ENCODE data around the gene CELF4.

Gene CELF4

DNA sequence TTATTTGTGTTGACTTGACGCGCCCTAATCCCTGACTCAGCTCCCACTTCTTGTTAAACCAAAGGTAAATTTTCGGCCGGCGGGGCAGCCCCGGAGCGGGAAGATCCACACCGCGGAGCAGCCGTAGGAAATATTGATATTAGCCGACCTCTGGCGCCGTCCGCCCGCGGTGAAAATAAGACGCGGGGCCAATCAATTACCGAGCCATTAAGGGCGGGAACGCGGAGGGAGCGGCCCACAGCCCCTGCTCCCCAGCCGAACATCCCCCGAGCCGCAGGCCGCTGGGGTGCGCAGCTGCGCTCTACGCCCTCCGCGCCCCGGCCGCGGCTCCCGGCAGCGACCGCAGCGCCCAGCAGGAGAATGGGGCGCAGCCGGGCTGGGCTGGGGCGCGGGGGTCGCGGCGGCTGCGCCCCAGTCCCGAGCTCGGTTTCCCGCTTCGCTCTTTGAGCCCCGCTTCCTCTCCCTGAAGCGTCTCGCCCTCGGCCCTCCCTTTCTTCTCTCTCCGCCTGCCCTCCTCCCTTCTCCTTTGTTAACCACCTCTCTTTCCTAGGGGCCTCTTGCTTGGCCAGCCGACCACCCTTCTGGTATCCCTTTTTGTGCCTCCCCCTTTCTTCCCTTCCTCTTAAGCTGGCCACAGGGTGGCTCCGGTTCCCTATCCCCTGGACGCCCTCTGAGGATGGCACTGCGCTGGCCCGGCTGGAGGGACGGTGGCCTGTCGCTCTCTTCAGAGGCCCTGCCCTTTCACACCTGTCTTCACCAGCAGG is 40.9 kb downstream of the CELF4 start:
- DNase-seq (ENCODE audit: low read depth in 2 of 2): no peak

DNA sequence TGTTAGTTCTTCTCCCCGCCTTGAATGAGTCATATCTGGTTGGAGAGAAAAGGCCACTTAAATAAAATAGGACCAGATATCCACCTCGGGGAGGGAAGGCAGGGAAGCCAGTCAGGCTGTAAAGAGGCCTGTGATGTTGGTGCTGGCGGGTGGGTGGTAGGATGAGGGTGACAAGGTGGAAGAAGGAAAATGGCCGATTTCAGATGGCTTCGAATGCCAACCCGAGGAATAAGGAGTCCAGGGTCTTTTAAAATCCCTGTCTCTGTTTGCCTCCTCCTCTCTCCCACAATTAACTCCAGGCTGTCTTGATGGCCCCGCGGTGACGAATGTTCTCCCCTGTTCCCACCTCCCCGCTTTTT is 41.5 kb downstream of the CELF4 start:
- DNase-seq (ENCODE audit: low read depth in 2 of 2): no peak

DNA sequence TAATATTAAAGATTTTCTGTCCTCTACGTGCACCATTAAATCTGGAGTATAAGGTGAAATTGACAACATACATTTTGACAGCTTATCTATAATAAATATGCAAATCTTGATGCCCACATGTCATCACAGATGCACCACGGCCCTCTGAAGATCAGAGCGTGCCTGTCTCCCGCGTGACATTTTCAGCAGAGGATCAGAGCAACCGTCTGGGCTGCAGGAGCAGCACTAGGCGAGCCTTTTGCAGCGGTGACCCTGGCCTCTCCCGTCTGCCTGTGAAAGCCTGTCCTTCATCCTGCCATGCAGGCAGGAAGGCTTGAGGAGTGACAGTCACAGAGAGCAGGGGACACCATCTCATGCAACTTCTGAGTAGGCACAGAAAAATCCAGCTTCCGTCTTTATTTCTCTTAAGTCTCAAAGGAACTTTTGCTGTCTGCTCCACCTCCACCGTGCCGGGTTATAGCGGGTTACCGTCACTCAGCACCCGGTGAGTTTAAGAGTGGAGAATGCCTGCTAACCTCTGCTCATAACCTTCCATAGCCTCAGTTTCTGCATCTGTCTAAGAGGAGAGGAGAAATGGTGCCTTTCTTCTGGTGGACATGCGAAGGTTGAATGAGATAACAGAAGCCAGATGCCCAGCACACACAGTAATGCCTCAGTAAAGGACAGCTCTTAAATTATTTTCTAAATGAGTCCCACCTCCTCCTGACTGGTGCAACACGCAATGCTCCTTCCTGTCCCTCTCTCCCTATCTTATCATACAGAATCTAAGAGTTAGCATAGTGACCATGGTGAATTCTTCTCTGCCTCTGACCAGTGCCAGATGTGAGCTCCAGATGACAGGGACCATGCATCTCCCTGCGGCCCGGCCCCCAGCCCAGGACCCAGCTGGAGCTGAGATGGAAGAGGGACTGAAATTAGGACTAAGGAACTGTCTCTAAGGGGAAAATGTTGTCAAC is 43.8 kb downstream of the CELF4 start:
- DNase-seq (ENCODE audit: low read depth in 2 of 2): no peak

DNA sequence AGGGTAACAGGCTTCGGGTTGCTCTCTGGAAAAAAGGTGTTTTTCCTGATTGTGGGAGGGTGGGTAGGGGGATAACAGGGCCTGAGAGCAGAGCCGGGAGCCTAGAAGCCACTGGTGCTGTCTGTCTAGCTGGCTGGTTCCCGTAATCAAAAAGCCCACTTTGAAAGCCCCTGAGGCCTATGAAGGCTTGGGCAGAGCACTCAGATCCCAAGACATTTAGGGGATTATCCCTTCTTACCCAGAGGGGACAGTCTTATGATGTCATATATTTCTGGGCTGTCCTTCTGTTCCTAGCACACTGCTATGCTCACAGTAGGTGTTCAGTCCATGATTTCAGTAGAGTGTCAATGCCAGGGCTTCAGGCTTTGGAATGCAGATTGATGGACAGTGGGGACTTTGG is 45.1 kb downstream of the CELF4 start:
- DNase-seq (ENCODE audit: low read depth in 2 of 2): no peak

DNA sequence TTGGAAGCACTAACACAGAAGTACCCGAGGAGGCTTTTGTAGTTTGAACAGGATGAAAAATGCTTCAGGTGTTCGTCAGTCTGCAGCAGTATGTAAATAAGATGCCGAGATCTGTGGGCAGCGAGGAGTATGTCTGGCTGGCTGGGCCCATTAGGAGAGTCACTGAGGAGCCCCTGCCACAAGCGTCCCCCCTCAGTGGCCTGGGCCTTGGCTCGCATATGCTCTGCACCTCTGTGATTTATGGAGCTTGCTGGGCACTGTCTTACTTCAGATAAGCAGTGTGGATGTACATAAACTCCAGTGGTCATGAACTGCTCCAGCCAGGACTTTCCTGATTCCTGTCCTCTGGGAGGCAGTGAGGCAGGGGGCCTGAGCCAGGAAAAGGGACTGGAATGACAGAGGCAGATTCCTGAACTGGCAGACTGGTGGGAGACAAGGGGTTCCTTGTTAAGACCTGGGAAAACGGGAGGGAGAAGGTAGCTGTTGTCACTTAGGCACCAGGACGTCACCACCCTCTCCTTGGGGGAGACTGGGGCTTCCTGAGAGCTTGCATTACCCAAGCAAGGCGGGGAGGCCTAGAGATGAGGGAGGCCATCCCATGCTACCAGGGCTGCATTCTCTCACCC is 46.0 kb downstream of the CELF4 start:
- no peak for DNase-seq (ENCODE audit: low read depth in 2 of 2)

DNA sequence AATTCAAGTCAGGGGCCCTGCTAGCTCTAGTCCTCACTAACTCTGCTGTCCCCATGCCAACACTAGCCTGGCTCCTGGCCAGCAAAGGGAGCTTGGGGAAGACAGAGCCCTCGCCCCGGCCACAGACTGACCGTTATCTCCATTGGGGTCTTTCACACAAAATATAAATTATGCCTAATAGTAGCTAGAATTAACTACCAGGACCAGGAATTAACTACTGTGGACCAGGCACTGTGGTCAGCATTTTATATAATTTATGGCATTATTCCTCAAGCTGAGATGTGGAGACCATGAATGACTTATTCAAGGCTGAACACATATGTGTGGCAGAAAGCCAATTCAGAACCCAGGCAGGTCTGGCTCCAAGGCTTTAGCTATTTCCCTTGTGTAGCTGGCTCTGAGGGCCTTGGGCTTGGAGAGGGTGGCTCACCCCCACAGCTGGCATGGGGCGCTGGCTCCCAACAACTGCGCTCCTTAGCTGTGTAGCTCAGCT is 49.2 kb downstream of the CELF4 start:
- no peak for DNase-seq (ENCODE audit: low read depth in 2 of 2)

DNA sequence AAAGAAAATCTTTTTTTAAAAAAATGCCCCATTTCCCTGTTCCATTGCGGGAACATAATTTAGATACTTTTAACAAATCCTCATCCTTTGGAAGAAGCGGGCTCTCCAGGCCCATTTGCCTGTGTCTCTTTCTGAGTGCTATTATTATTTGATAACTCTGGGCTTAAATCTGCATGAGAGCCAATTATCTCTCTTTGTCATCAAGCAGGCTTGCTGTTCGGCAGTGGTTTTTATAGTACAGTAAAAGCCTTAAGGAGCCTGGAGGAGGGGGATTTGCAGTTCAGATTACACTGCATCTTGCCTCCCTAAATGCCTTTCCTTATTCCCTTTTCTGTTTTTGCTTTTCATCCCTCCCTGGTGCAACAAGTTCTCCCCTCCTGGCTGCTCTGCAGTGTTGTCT is 50.6 kb downstream of the CELF4 start:
- no peak for DNase-seq (ENCODE audit: low read depth in 2 of 2)

DNA sequence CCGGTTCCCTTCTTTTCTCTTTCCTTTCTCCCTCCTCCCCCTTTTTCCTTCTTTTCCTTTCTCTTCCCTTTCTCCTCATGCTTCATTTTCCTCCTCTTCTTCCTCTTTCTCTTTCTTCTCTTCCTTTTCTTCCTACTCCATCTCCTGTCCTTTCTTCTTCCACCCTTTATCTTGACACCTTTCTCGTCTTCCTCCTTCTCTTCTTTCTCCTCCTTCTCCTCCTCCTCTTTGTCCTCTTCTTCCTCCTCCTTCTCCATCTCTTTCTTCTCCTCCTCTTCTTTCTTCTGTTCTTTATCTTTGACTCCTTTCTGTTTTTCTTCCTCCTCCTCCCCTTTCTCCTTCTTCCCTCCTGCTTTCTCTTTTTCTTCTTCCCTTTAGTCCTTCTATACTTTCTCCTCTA is 53.2 kb downstream of the CELF4 start:
- no peak for DNase-seq (ENCODE audit: low read depth in 2 of 2)

DNA sequence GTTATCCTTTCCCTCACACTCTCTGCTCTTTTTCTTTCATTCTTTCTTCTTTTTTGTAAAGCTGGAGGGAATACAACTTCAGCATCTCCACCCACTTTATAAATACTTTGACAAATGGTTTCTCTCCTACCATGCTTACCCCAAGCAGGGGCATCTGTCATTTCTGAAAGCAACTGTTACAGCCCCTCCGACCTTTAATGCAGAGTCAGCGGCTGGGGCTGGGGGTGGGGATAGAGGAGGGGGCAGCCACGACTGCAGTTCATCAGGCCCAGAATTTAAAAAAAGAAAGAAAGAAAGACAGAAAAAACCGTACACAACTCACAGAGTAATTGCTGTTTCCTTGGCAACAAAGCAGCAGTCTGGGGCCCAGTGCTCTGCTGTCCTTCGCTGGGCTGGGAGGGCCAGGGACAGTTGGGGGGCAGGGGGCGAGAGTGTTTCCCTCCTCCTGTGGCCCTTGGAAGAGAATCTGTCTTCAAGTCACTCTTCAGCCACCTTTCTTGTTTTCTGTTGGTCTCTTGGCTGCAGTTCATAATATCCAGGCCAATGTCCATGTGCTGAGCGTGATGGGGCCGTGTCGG is 53.8 kb downstream of the CELF4 start:
- no peak for DNase-seq (ENCODE audit: low read depth in 2 of 2)

DNA sequence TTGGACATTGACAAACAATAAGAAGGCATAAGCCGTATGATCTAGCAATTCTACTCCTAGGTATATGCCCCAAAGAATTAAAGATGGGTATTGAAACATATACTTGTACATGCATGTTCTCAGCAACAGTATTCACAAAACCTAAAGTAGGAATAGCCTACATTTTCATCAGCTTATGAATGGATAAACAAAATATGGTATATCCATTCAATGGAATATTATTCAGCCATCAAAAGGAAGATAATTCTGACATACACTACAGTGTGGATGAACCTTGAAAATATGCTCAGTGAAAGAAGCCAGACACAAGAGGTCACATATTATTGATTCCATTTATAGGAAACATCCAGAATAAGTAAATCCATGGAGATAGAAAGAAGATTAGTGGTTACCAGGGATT is 56.0 kb downstream of the CELF4 start:
- DNase-seq (ENCODE audit: low read depth in 2 of 2): no peak

DNA sequence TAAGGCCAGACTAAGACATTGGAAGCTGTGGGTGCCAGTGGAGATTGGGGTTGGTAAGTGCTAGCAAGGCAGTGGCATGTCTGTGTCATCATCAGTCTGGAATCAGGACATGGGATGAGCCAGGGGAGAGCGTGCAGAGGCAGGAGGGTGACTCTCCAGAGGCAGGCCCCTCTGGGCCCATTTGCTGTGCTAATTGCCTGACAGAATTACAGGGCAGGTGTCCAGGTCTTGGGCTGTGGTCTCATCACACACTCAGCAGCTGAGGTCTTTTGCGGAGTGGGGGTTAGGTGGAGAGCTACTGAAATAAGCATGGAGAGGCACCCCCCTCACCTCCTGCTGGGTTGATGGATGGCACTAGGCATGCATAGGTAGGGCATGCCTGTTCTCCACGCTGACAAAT is 57.4 kb downstream of the CELF4 start:
- no peak for DNase-seq (ENCODE audit: low read depth in 2 of 2)

DNA sequence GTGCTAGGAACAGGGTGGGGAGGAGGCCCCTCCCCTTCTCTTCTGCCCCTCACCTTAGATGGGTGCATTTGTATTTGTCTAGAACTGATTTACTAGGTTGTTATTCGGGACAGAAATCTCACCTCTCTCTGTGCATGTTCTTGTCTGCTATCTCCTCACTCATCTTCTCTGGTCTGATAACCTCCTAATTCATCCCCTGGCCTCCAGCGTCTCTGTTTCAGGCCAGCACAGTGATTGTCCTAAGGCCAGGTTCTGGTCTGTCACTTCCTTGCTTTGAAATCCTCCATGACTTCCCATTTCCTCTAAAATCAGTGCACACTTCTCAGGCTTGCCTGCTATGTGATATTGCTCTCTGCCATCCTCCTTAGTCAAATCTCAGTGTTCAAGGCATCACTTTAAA is 58.4 kb downstream of the CELF4 start:
- DNase-seq (ENCODE audit: low read depth in 2 of 2): no peak

DNA sequence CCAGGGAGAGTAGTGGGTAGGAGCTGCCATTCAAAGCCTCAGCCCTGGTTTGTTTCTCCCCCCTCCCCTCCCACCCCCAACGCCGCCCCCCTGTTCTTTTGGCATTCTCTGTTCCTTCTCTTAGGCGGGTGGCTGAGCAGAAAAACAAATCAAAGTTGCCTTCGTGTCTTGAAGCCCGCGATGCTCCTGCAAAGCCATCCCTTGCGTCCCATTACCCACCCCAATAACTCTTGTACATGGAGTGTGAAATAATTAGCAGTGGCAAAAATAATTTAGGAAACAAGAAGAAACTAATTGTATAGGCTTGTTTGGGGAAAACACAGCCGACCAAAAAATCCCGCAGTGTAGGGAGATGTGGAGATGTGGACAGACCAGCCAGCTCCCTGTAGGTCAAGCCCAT is 59.6 kb downstream of the CELF4 start:
- DNase-seq (ENCODE audit: low read depth in 2 of 2): no peak

DNA sequence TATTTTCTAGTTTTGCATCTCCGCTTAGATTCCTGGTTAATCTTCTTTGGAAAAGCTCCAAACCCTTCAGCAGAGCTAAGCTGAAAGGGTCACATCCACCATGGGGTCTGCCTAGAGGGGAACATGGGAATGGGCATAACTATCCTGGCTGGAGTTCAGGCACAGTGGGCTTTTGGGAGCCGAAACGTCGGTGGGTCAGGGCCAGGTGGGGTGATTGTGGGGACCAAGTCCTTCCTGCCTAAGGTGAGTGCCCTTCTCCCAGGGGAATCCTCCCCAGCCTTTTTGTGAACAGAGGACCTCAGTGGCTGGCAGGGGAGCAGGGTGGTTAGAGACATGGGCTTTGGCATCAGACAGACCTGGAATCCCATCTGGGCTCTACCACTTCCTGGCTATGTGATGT is 60.3 kb downstream of the CELF4 start:
- no peak for DNase-seq (ENCODE audit: low read depth in 2 of 2)

DNA sequence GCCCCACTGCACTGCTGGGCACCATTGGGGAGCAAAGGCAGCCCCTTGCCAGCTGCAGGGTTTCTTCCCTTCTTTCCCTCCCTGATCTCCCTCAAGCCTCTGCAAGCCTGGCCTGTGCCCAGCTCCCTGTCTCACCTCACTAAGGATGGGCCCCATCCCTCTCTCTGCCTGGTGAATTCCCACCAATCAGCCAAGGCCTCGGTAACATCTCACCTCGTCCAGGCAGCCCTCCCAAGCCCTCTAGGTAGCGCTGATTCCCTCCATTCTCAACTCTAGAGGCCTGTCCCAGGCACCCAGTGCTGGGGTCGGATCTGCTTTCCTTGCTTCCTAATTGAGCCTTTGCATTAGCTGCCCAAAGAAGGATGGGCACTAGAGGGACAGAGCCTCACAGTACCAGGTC is 63.0 kb downstream of the CELF4 start:
- no peak for DNase-seq (ENCODE audit: low read depth in 2 of 2)

DNA sequence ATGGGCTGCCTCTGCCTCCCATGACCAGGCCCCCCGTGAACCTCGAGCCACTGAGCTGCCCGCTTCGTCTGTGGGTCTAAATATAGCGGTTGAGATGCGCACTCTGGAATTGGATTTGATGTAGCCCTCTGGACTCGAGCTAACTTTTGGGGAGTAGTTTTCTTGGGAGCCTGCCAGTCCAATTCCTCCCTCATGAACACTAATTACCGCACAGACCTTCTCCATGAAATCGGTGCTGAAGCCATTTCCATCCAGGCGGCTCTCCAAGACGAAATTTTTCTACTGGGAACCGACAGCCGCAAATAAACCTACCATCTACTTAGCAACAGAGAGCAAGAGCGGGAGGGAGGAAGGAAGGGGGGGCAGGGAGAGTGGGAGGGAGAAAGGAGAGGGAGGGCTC is 63.6 kb downstream of the CELF4 start:
- DNase-seq (ENCODE audit: low read depth in 2 of 2): no peak

DNA sequence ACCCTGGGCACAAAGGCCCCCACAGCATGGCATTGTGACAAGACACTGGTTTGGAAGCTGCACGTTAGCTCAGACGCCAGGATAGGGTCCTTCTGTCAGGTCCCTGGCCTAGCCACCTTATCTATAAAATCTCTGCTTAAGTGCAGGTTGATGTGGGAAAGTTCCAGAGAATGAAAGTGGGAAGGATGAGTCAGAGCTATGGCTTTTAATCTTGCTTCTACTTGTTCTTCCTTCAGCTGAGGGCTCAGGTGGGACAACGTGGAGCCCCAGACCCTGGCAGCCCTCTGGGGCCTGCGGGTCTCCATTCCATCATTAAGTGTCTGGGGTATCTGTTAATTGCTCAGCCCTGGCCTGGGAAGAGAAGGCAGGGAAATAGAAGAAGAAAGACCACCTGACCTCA is 64.5 kb downstream of the CELF4 start:
- no peak for DNase-seq (ENCODE audit: low read depth in 2 of 2)

DNA sequence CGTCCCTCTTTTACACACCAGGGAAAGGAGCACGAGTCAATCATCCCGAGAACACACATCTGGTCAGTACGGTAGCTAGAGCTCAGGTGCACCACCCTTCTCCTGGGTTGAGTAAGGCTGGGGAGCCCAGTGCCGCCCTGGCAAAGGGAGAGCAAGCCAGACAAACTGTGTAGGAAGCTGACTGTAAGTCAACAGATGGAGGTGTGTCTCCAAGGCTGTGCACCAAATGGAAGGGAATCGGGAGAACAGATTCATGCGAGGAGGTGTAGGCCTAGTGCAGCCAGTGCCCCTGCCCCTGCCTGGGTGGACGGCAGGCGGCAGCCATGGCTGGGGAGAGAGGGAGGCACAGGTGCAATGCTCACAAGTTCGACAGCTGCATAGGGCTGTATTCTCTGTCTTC is 65.7 kb downstream of the CELF4 start:
- DNase-seq (ENCODE audit: low read depth in 2 of 2): no peak

DNA sequence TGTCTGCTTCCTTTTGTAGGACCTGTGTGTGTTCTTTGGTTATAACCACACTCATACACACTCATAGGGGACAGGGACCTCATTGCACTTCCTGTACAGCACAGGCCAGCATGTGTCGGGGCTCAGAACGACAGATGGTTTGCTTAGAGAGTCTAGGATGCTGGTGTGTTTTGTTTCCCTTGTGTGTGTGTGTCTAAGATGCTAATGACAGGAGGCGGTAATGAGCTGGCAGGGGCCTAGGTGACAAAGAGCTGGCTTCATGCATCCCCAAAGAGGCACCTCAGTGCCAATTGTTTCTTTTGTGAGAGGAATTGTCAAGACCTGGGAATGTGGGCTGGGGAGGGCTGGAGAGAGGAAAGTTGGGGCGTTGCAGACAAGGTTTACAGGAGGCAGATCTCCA is 66.6 kb downstream of the CELF4 start:
- DNase-seq (ENCODE audit: low read depth in 2 of 2): no peak

DNA sequence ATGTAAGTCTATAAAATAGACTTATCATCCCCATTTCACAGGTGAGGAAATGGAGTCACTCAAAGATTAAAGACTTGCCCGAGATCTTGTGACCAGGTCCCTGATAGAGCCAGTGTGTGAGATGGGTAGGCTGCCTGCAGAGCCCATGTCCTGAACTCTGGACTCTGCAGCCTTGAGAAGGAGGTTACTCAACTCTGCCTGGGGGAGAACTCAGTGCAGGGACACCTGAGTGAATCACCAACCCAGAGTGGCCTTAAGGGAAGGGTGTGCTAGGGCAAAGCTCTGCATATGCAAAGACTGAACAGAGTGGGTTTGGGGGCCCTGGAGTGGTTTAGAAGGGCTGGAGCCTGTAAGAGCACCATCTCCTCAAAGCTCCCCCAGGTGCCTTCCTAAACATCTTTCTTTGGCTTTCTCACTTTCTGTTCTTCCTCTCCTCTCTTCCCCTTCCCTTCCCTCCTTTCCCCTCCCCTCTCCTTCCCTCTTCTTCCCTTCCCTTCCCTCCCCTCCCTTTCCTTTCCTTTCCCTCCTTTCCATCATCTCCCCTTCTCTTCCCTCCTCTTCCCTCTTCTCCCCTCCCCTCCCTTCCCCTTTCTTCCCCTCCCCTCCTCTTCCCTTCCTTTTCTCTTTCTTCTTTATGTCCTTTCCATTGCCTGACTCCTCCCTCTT is 67.6 kb downstream of the CELF4 start:
- DNase-seq (ENCODE audit: low read depth in 2 of 2): no peak

DNA sequence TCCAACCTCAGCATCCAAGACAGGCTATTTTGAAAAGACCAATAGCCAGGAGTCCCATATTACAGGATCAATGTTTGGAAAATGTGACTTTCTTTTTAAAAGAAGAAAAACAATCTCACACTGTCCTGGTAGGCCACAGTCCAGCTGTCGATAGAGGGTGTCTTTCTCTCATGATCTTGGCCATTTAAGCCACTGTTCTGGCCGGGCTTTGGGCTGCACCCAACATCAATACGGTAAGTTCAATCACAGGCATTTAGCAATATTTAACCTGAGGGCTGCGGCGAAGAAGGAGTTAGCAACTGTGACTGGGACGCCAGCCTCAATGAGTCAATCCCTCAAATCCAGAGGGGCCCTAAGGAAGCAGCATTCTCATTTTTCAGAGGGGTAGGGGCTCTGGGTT is 69.0 kb downstream of the CELF4 start:
- no peak for DNase-seq (ENCODE audit: low read depth in 2 of 2)

DNA sequence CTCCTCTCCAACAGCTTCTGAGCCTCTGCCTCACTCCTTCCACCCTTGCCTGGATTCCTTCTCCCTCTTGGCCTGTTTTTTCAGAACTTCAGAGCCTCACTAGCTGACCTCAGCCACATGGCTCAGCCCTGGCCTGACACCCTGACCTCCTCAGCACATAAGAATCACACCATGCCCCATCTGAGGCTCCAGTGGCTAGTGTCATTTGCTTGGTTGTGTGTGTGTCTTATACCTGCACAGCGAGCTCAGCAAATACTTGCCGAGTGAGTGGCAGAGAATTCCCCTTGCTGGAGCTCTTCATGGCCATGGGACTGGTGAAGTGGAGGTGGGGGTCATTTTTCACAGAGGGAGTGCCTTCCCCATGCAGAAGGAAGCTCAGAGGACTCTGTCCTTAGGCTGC is 70.2 kb downstream of the CELF4 start:
- DNase-seq (ENCODE audit: low read depth in 2 of 2): no peak
